Rectal smooth muscle tissue (tissue), 1 donor: ENCODE data around the gene SAMD3.

Source experiments
- H3K27ac ChIP-seq: one replicate; pipeline ENCODE4 v1.7.0; 2013; ENCODE audit warnings: low read depth, low read length, inconsistent platforms
- H3K27me3 ChIP-seq: one replicate; pipeline ENCODE4 v1.7.0; 2013; ENCODE audit warnings: low read length; ENCODE audit not compliant: control insufficient read depth, insufficient read depth
- H3K36me3 ChIP-seq: one replicate; pipeline ENCODE4 v1.7.0; 2013; ENCODE audit warnings: low read length; ENCODE audit not compliant: control insufficient read depth, insufficient read depth
- H3K4me1 ChIP-seq: one replicate; pipeline ENCODE4 v1.7.0; 2013; ENCODE audit warnings: low read length; ENCODE audit not compliant: control insufficient read depth, insufficient read depth
- H3K4me3 ChIP-seq: one replicate; pipeline ENCODE4 v1.7.0; 2013; ENCODE audit warnings: low read length
- H3K9ac ChIP-seq: one replicate; pipeline ENCODE4 v1.7.0; 2013; ENCODE audit warnings: low read length

Gene SAMD3

DNA sequence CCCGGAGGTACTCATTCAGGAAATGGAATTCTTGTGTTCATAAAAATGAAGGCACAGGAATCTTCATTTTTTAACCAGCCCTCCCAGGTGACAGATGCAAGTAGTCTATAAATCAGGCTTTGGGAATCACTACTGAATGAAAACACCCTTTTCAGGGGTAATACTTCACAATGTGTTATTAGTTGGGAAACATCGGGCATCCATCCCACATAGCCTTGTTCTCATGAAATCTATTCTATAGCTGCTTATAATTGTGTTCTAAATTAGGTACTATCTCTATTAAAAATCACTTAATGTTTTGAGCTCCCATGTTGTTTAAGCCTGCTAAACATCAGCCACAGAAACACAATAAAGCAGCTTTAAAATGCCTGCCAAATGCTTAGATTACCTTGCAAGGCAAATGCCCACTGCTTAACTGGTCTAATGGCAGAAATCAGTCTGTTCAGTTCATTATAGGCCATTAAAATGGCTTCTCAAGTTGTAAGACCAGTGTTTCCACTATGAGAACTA lies 109.5 kb downstream of the SAMD3 start:
- Histone ChIP-seq H3K4me1 (no peaks in the 10 kb centered on the region), H3K27ac (no peak overlapping the region), H3K9ac (no peak overlapping the region), H3K36me3 (no peaks in the 10 kb centered on the region), H3K4me3 (no peak overlapping the region), H3K27me3 (no peaks in the 10 kb centered on the region)

DNA sequence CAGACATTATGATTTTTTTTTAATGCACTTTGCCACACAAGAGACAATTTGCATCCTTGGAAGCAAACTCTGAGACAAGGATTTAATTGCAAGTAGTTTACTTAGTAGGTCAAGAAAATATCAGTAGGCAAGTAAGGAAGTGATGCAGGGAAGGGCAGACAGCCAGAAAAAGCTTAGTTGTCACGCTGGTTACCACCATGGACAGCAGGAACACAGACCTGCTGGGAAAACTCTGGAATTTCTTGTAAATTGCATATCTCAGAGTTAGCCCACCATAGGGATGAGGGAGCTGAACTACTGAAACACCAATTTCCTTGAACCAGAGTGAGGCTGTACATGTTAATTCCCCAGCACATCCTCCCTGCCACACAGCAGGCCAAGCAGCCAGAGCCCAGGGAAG lies 111.7 kb downstream of the SAMD3 start:
- Histone ChIP-seq H3K36me3 (no peaks in the 10 kb centered on the region), H3K27ac (no peak overlapping the region), H3K4me3 (no peak overlapping the region), H3K9ac (no peak overlapping the region), H3K4me1 (no peaks in the 10 kb centered on the region), H3K27me3 (no peaks in the 10 kb centered on the region)

DNA sequence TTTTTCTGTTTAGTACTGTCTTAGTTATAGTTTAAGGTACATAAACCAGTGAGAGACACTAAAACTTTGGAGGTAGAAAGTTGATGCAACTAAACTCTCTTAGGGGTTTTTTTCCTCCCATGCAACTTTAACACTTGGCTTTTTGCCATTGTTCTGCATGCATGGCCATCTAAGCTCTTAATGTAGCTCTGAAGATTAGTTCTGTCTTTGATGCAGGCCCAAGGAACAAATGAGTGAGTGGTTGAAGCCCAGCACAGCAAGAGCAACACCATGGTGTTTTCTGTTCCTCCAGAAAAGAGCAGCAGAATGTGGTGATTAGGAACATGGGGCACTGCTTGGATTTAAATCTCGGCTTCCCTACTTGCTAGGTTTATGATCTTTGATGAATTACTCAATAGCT lies 115.0 kb downstream of the SAMD3 start:
- Histone ChIP-seq H3K36me3 (no peaks in the 10 kb centered on the region), H3K9ac (no peak overlapping the region), H3K4me1 (no peaks in the 10 kb centered on the region), H3K27me3 (no peaks in the 10 kb centered on the region), H3K27ac (no peak overlapping the region), H3K4me3 (no peak overlapping the region)

DNA sequence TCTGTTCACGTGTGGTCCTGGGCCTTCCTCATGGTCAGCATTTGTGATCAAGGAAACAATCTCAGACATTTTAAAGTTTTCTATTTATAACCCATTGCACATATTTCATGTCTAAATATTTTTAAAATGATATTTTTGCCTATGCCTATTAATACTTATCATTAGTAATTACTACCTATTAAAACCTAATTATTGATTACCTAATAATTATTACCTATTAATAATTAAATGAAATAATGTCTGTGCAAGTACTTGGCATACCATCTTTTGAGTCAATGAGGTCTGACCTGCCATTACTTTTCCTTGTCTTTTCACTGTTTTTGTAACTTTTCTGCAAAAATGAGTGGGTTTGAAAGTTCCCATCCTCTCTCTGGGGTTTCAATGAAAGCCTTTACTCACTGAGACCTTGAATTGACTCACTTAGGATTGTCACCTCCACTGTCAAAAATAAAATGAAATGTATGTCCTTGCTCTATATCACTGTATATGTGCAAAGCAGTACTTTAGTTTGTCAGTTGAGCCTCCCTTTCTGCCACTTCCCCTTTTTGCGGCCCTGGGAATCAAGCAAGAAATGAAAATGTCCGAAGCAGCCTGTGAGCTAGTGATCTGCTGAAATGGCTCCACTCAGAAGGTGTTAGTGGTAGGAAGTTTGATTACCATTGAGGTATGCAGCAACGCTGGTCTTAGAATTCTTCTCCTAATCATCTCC lies 116.6 kb downstream of the SAMD3 start:
- no peaks in the 10 kb centered on the region for H3K36me3 ChIP-seq
- no peaks in the 10 kb centered on the region for H3K27me3 ChIP-seq
- H3K27ac ChIP-seq = no peak overlapping the region
- no peak overlapping the region for H3K4me3 ChIP-seq
- no peak overlapping the region for H3K9ac ChIP-seq
- no peaks in the 10 kb centered on the region for H3K4me1 ChIP-seq

DNA sequence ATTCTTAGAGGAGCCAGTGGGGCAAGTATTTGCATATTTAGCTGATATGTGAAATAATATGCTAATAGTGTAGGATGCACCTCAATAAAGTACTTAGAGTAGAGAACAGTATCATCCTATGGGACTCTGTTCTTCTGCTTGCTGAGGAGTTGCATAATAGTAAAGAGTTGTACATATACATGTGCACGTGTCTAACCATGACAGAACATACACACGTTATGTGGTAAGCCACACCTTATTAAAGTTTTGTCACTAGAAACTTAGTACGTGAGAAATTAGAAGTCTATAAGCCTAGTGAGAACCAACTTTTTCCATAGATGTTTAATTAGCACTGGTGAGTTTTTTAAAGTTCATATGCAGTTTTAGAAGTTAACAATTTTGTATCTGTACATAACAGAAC lies 123.6 kb downstream of the SAMD3 start:
- peaks cover 2% of the 10 kb centered on the region for H3K36me3 ChIP-seq
- no peak overlapping the region for H3K27ac ChIP-seq
- H3K9ac ChIP-seq = no peak overlapping the region
- H3K4me1 ChIP-seq = no peaks in the 10 kb centered on the region
- H3K4me3 ChIP-seq = no peak overlapping the region
- H3K27me3 ChIP-seq = no peaks in the 10 kb centered on the region

DNA sequence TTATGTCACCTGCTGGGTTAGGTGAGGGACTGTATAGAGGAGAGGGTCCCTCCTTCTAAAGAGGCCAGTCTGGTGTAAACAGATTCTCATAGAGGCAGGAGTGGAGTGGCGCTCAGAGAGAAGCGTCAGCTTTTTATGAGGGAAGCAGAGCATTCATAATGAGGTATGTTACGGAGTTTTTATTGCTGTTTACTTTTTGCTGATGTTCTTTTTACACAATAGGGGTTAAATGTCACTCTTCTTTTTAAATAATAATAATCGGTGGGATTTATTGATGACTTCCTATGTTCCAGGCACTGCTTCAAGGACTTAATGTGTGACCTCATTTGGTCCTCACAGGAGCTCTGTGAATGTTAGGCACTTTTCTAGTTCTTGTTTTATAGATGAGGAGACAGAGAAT lies 124.4 kb downstream of the SAMD3 start:
- H3K36me3 ChIP-seq = peaks cover 2% of the 10 kb centered on the region

More for the DNA sequence above, 124.4 kb downstream of the SAMD3 start:
- Histone ChIP-seq H3K4me1 (no peaks in the 10 kb centered on the region), H3K27ac (no peak overlapping the region), H3K27me3 (no peaks in the 10 kb centered on the region), H3K4me3 (no peak overlapping the region), H3K9ac (no peak overlapping the region)
